ENCODE data around the gene MAMLD1. TPM values are rescaled to one million over a fixed set of nuclear protein-coding genes. Genes with fewer than 3 reads are reported as not detected.
A peak's percentile ranks its signal among the peaks of the same experiment; 100 is the strongest.

MAMLD1 gene
- total and polyA plus RNA-seq, 9 of the 15 experiments (the other 6 are each of a cell fraction or from before 2014, with no cell fraction given), result 0.12 to 0.18 TPM; not detected in 7

DNA sequence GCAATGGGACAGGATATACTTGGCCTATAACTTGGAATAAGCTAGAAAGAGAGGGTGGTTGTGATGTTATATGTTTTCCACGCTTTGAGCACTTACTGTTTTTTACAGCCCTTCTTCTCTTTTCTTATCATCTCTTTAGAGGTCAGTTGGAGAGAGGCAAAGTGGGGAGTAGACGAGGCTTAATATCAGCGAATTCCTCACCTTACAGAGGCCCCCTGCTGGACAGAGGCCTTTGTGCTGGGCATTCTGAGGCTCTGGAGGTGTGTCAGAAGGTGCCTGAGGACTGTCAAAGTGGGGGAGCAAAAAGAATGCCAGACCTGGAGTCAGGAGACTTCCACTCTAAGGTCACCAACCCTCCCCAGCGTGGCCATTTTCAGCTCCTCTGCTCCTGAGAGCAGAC is 42.5 kb downstream of the MAMLD1 start:
- intact Hi-C loops (cut with micrococcal nuclease), result no loop called here
- no peaks in the 10 kb centered on the region for H3K79me2 ChIP-seq (ENCODE audit: control insufficient read depth, insufficient read depth, low read length)

More for the DNA sequence above, 42.5 kb downstream of the MAMLD1 start:
- no TSS peak for BruUV-seq (replicated peaks)
- no peak overlapping the region for H2AFZ ChIP-seq (ENCODE audit: low read depth, low read length)
- H3K27ac ChIP-seq (ENCODE audit: extremely low read depth, low read depth, low read length), result no peak overlapping the region
- ChIA-PET POLR2A (no interaction called here), CTCF (ENCODE audit: low intra/inter-chr PET ratio) (no interaction called here)
- H4K20me1 ChIP-seq (replicated peaks; ENCODE audit: control insufficient read depth, insufficient read depth, low read length), result 0 out of 2 replicates have a peak, but pooled peaks cover 4% of the 10 kb centered on the region
- no peak for TF ChIP-seq ZNF324 (CRISPR knock-in tag; IDR thresholded peaks at IDR 0.05)
- TF ChIP-seq ZFP30 (CRISPR knock-in tag; IDR thresholded peaks at IDR 0.05; ENCODE audit: borderline replicate concordance), result no peak
- TF ChIP-seq RNF2 (IDR thresholded peaks at IDR 0.05), result no peak
- TF ChIP-seq, protein P1, sequence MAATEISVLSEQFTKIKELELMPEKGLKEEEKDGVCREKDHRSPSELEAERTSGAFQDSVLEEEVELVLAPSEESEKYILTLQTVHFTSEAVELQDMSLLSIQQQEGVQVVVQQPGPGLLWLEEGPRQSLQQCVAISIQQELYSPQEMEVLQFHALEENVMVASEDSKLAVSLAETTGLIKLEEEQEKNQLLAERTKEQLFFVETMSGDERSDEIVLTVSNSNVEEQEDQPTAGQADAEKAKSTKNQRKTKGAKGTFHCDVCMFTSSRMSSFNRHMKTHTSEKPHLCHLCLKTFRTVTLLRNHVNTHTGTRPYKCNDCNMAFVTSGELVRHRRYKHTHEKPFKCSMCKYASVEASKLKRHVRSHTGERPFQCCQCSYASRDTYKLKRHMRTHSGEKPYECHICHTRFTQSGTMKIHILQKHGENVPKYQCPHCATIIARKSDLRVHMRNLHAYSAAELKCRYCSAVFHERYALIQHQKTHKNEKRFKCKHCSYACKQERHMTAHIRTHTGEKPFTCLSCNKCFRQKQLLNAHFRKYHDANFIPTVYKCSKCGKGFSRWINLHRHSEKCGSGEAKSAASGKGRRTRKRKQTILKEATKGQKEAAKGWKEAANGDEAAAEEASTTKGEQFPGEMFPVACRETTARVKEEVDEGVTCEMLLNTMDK (IDR thresholded peaks at IDR 0.05; ENCODE audit: borderline replicate concordance, insufficient read depth, low read depth, low read length, poor library complexity, severe bottlenecking), result peak; percentile 29
- peak in 1 of 2 experiments; percentile 32; a peak in 2 of 4 replicates for TF ChIP-seq RAD21 (CRISPR knock-in tag; conservative IDR thresholded peaks at IDR 0.05 in 1 of 2, IDR thresholded peaks at IDR 0.05 in 1 of 2)
- no peak for TF ChIP-seq TBP (optimal IDR thresholded peaks at IDR 0.05; ENCODE audit: low read depth, low read length)
- no peak for TF ChIP-seq NCOA1 (IDR thresholded peaks at IDR 0.05; ENCODE audit: low read depth)
- no peak for TF ChIP-seq CREB1 (IDR thresholded peaks at IDR 0.05)
- TF ChIP-seq CREB1 (CRISPR knock-in tag; IDR thresholded peaks at IDR 0.05), result no peak
- TF ChIP-seq, protein P2, sequence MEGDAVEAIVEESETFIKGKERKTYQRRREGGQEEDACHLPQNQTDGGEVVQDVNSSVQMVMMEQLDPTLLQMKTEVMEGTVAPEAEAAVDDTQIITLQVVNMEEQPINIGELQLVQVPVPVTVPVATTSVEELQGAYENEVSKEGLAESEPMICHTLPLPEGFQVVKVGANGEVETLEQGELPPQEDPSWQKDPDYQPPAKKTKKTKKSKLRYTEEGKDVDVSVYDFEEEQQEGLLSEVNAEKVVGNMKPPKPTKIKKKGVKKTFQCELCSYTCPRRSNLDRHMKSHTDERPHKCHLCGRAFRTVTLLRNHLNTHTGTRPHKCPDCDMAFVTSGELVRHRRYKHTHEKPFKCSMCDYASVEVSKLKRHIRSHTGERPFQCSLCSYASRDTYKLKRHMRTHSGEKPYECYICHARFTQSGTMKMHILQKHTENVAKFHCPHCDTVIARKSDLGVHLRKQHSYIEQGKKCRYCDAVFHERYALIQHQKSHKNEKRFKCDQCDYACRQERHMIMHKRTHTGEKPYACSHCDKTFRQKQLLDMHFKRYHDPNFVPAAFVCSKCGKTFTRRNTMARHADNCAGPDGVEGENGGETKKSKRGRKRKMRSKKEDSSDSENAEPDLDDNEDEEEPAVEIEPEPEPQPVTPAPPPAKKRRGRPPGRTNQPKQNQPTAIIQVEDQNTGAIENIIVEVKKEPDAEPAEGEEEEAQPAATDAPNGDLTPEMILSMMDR (IDR thresholded peaks at IDR 0.05 in 2 of 3, conservative IDR thresholded peaks at IDR 0.05 in 1 of 3; ENCODE audit: insufficient read depth in 2 of 3, low read depth in 1 of 3, low read length in 3 of 3), result peak; percentile 29 to 43 (median 40); a peak in 3 of 6 replicates
- DNase-seq (ENCODE audit: extremely low read depth in 1 of 4, low spot score in 3 of 4) (peak in 3 of 4 experiments; percentile 10 to 25 (median 13)), ATAC-seq (peak; percentile 74), FAIRE-seq (no peak)
- no peaks in the 10 kb centered on the region for H3K36me3 ChIP-seq (ENCODE audit: control insufficient read depth, insufficient read depth, low read length)
- 3% methylated on average over 4 of the region's 4 CpGs for WGBS (ENCODE audit: insufficient coverage, low coverage, missing lambda C conversion rate)
- no peak overlapping the region for H3K4me3 ChIP-seq
- in situ Hi-C loops (cut with MboI), result no loop called here
- H3K27me3 ChIP-seq (ENCODE audit: control insufficient read depth in 2 of 2, insufficient read depth in 2 of 2, low read length in 2 of 2), result no peaks in the 10 kb centered on the region; a peak in 1 of 5 replicates
- H3K9me1 ChIP-seq (ENCODE audit: control insufficient read depth, insufficient read depth, low read length), result no peaks in the 10 kb centered on the region
- H3K4me1 ChIP-seq (replicated peaks in 1 of 2; ENCODE audit: control insufficient read depth in 2 of 2, insufficient read depth in 2 of 2, low read length in 2 of 2), result no peaks in the 10 kb centered on the region
- no peaks in the 10 kb centered on the region for H3K9me3 ChIP-seq (replicated peaks; ENCODE audit: control insufficient read depth, insufficient read depth, low read depth, low read length)
- no peak overlapping the region for H3K9ac ChIP-seq (ENCODE audit: insufficient read depth in 1 of 2, low read depth in 2 of 2, low read length in 2 of 2)
- H3K4me2 ChIP-seq (ENCODE audit: insufficient read depth, low read length), result no peak overlapping the region

All from K562 (cell line).